Peyer's patch (tissue), 4 donors: ENCODE measurements around the gene MRPL1. TPM values are rescaled to one million over a fixed set of nuclear protein-coding genes. Genes with fewer than 3 reads are reported as not detected.

Source experiments
- DNase-seq, 3 donors: peaks; one replicate each; pipeline ENCODE4 v3.0.0-alpha.2; 2017 to 2019
- H3K27ac ChIP-seq, 4 donors: fragments of 200-600 bp; sonication (generic); one replicate each; pipeline ENCODE4 v1.5.1; 2016 to 2019
- H3K27me3 ChIP-seq, 2 donors: fragments of 200-600 bp; sonication (generic); one replicate each; pipeline ENCODE4 v1.5.1; 2019
- H3K36me3 ChIP-seq, 3 donors: fragments of 200-600 bp; sonication (generic); one replicate each; pipeline ENCODE4 v1.5.1; 2016 to 2019
- H3K4me1 ChIP-seq, 4 donors: fragments of 200-600 bp; sonication (generic); one replicate each; pipeline ENCODE4 v1.5.1; 2016 to 2019
- H3K4me3 ChIP-seq, 4 donors: fragments of 200-600 bp; sonication (generic); 1 replicate in 3 of 4; 2 replicates in 1 of 4; pipeline ENCODE4 v1.5.1; 2016 to 2019; ENCODE audit warnings: mild to moderate bottlenecking in 1 of 4
- H3K9me3 ChIP-seq, 4 donors: fragments of 200-600 bp; sonication (generic); one replicate each; pipeline ENCODE4 v1.5.1; 2016 to 2019; ENCODE audit warnings: mild to moderate bottlenecking in 1 of 4
- POLR2A ChIP-seq, 2 donors: fragments of 450-650 bp; IDR thresholded peaks; one replicate each; pipeline ENCODE4 v1.5.1; 2017; ENCODE audit warnings: antibody characterized with exemption in 2 of 2, mild to moderate bottlenecking in 2 of 2, moderate library complexity in 2 of 2
- total RNA-seq, 4 donors: library from RNA; depleted of rRNA; stranded (reverse); fragments of >200 nt; gene quantifications; one replicate each; pipeline ENCODE4 v1.1.0, GENCODE V29; 2016
- TF ChIP-seq, protein P1 (sequence below), 6 experiments: fragments of 450-650 bp in 4 of 6; fragments of 200-600 bp in 2 of 6; sonication (generic) in 1 of 6; IDR thresholded peaks; one replicate each; pipeline ENCODE4 v1.5.1; 2017 to 2019; ENCODE audit warnings: antibody characterized with exemption in 6 of 6, mild to moderate bottlenecking in 3 of 6, moderate library complexity in 1 of 6

The MRPL1 gene
- total RNA-seq, 4 donors from 2014 or later, result 12.8 to 30.5 (median 16.8) TPM

DNA sequence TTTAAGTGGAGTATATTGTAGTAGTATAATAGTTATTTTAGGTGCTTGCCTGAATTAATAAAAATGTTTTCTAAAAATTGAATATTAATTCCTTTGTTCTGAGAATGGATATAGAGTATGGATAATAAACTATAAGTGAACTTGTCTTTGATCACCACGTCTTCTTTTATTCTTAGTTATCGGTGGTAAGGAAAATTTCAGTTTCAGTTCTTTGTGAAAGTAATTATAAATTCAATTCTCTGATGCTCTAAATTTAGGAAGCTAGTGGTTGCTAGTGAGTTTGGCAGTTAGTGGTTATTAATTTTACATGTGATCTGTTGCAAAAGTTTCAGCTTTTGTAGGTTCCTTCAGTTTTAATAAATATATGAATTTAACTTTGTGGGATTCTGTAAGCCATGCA is 30.8 kb downstream of the MRPL1 start:
- TF ChIP-seq, protein P1, sequence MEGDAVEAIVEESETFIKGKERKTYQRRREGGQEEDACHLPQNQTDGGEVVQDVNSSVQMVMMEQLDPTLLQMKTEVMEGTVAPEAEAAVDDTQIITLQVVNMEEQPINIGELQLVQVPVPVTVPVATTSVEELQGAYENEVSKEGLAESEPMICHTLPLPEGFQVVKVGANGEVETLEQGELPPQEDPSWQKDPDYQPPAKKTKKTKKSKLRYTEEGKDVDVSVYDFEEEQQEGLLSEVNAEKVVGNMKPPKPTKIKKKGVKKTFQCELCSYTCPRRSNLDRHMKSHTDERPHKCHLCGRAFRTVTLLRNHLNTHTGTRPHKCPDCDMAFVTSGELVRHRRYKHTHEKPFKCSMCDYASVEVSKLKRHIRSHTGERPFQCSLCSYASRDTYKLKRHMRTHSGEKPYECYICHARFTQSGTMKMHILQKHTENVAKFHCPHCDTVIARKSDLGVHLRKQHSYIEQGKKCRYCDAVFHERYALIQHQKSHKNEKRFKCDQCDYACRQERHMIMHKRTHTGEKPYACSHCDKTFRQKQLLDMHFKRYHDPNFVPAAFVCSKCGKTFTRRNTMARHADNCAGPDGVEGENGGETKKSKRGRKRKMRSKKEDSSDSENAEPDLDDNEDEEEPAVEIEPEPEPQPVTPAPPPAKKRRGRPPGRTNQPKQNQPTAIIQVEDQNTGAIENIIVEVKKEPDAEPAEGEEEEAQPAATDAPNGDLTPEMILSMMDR (IDR thresholded peaks at IDR 0.05), result no peak
- no peak for TF ChIP-seq POLR2A (IDR thresholded peaks at IDR 0.05)
- H3K9me3 ChIP-seq, result no peaks in the 10 kb centered on the region
- no peak overlapping the region for H3K27ac ChIP-seq
- no peak overlapping the region for H3K4me3 ChIP-seq
- no peak for DNase-seq
- no peaks in the 10 kb centered on the region for H3K27me3 ChIP-seq
- peaks cover 0 to 30% (median 0%) of the 10 kb centered on the region in 3 donors for H3K36me3 ChIP-seq
- H3K4me1 ChIP-seq, result no peaks in the 10 kb centered on the region

DNA sequence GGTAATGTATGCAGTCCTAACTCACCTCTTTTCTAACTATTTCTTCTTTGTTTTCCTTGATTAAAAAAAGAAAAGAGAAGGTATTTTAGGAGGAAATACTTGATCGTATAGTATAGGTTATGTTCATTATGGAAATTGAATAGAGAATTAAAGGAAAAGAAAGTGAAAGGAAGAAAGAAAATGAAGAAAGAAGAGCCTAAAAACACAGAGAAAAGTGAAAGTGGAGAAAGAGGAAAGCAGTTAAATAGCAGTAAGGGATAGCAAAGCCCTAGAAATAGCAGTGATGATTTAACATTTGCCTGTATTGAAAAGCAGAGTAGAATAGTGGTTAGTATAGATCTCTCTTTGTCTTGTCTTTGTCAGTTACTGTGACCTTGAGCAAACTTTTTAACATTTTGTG is 37.0 kb downstream of the MRPL1 start:
- no peak for DNase-seq
- no peaks in the 10 kb centered on the region for H3K27me3 ChIP-seq
- H3K4me3 ChIP-seq, result no peak overlapping the region
- no peaks in the 10 kb centered on the region for H3K9me3 ChIP-seq
- no peak overlapping the region for H3K27ac ChIP-seq
- peaks cover 0 to 12% (median 0%) of the 10 kb centered on the region in 3 donors for H3K36me3 ChIP-seq
- H3K4me1 ChIP-seq, result no peaks in the 10 kb centered on the region
- TF ChIP-seq, protein P1 (IDR thresholded peaks at IDR 0.05), result no peak
- TF ChIP-seq POLR2A (IDR thresholded peaks at IDR 0.05), result no peak

DNA sequence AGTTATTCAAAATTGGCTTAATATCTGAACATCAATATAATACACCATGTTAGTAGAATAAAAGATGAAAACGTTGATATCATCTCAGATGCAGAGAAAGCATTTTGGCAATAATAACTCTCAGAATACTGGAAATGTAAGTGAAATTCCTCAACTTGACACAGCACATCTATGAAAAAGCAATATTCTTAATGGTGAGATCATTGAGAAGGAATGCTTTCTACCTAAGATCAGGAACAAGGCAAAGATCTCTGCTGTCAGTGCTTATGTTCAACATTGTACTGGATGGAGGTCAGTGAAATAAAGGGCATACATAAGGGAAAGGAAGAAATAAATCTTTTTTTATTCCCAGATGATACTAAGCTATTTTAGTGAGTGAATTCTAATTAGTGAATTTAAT is 40.6 kb downstream of the MRPL1 start:
- H3K4me3 ChIP-seq, result no peak overlapping the region
- no peaks in the 10 kb centered on the region for H3K9me3 ChIP-seq
- no peak for DNase-seq
- no peaks in the 10 kb centered on the region for H3K4me1 ChIP-seq
- H3K27me3 ChIP-seq, result no peaks in the 10 kb centered on the region
- H3K27ac ChIP-seq, result no peak overlapping the region
- TF ChIP-seq, protein P1 (IDR thresholded peaks at IDR 0.05), result no peak
- no peak for TF ChIP-seq POLR2A (IDR thresholded peaks at IDR 0.05)
- H3K36me3 ChIP-seq, result no peaks in the 10 kb centered on the region

DNA sequence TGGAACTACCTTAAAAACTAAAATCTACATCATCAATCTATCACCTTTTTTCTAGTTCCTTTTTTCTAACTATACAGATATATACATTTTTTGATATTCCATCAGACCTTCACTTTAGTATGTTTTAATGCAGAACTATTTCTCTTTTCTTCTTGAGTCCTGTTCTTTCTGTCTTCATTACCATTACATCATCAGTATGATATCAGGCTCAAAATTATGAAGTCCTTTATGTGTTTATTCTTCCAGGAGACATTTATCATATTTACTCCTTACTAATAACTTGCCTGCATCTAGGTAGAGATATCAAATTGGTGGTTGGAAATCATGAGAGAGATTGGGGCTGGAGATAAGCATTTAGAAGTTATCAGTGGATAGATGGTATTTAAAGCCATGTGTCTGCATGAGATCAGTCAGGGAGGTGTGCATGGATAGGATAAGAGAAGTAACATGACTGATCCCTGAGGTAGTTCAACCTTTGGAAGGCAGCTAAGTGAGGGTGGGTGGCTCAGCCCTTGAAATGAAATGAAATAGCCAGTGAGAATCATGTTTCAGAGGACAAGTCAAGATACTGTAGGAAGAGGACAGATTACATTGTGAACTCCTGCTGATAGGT is 43.1 kb downstream of the MRPL1 start:
- H3K9me3 ChIP-seq, result no peaks in the 10 kb centered on the region
- TF ChIP-seq, protein P1 (IDR thresholded peaks at IDR 0.05), result no peak
- TF ChIP-seq POLR2A (IDR thresholded peaks at IDR 0.05), result no peak
- H3K4me3 ChIP-seq, result no peak overlapping the region
- no peaks in the 10 kb centered on the region for H3K4me1 ChIP-seq
- H3K27me3 ChIP-seq, result no peaks in the 10 kb centered on the region
- DNase-seq, result no peak
- H3K36me3 ChIP-seq, result peaks cover 0 to 5% (median 0%) of the 10 kb centered on the region in 3 donors
- no peak overlapping the region for H3K27ac ChIP-seq

DNA sequence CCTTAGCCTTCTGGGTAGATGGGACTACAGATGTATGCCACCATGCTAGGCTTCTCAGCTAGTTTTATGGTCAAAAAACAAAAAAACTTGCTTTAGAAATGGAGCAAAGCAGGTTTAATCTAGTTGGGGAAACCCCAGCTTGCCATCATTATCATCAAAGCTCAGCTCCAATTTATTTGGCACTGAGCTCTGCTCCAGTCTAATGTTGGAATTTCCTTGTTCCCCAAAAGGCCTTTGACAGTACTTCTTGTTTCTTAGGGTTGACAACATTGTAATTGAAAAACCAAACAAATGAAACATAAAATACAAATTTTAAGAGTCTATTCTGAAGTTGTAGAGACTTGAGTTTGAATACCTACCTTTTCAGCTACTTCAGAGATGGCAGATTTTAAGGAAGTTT is 48.0 kb downstream of the MRPL1 start:
- H3K4me1 ChIP-seq, result no peaks in the 10 kb centered on the region
- TF ChIP-seq, protein P1 (IDR thresholded peaks at IDR 0.05), result no peak
- TF ChIP-seq POLR2A (IDR thresholded peaks at IDR 0.05), result no peak
- no peak for DNase-seq
- H3K9me3 ChIP-seq, result no peaks in the 10 kb centered on the region
- no peaks in the 10 kb centered on the region for H3K27me3 ChIP-seq
- no peak overlapping the region for H3K4me3 ChIP-seq
- H3K36me3 ChIP-seq, result peaks cover 0 to 5% (median 0%) of the 10 kb centered on the region in 3 donors
- no peak overlapping the region for H3K27ac ChIP-seq

DNA sequence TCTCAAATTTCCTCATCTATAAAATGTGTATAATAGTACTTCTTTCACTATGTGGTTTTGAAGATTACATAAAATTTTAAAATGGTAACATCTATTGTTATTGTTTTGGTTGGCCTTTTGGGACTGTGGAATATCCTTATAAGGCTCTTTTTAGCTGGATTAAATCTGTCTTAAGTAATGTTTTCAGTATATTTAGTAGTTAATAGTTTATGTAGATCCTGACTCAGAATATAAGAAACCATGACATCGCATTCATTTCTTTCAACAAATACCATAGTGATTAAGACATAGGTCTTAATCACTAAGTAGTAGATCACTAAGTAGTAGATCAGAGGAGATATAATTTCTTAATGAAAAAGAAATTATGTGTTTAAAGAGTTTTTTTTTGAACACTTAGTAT is 48.5 kb downstream of the MRPL1 start:
- Histone ChIP-seq H3K4me1 (no peaks in the 10 kb centered on the region), H3K36me3 (peaks cover 0 to 5% (median 0%) of the 10 kb centered on the region in 3 donors), H3K4me3 (no peak overlapping the region), H3K27ac (no peak overlapping the region), H3K9me3 (no peaks in the 10 kb centered on the region), H3K27me3 (no peaks in the 10 kb centered on the region)
- no peak for DNase-seq
- TF ChIP-seq, protein P1 (IDR thresholded peaks at IDR 0.05), result no peak
- TF ChIP-seq POLR2A (IDR thresholded peaks at IDR 0.05), result no peak
